Psoas muscle (tissue), 8 donors: Measurements from ENCODE around the gene CLEC9A. TPM values are rescaled to one million over a fixed set of nuclear protein-coding genes. Genes with fewer than 3 reads are reported as not detected.

ENCODE experiments used
- ATAC-seq, 4 donors: fragments of 200-7000 bp; cut with Tn5 transposase; one replicate each; pipeline ENCODE4 v1.9.1; 2020; ENCODE audit warnings: moderate library complexity in 3 of 4, mild to moderate bottlenecking in 2 of 4
- DNase-seq, 2 donors: peaks; one replicate each; pipeline ENCODE4 v3.0.0-alpha.2; 2020
- H3K27ac ChIP-seq: fragments of 200-600 bp; one replicate; pipeline ENCODE4 v1.8.0; 2022
- H3K27me3 ChIP-seq, 3 donors: fragments of 200-600 bp in 1 of 3; one replicate each; pipeline versions ENCODE4 v1.6.1 to v1.8.0; 2013 to 2022; ENCODE audit warnings: low read length in 2 of 3, mild to moderate bottlenecking in 2 of 3, moderate library complexity in 1 of 3; ENCODE audit not compliant: insufficient read depth in 3 of 3
- H3K36me3 ChIP-seq, 2 donors: fragments of 200-600 bp in 1 of 2; one replicate each; pipeline versions ENCODE4 v1.6.1 to v1.8.0; 2013 to 2022; ENCODE audit warnings: low read depth in 1 of 2, mild to moderate bottlenecking in 1 of 2, moderate library complexity in 1 of 2; ENCODE audit not compliant: insufficient read depth in 1 of 2
- H3K4me1 ChIP-seq: fragments of 200-600 bp; one replicate; pipeline ENCODE4 v1.8.0; 2022
- H3K4me3 ChIP-seq: fragments of 200-600 bp; one replicate; pipeline ENCODE4 v1.8.0; 2022; ENCODE audit warnings: mild to moderate bottlenecking
- H3K9me3 ChIP-seq: fragments of 200-600 bp; one replicate; pipeline ENCODE4 v1.8.0; 2022
- WGBS, 3 donors: extraction: QIAGEN DNeasy Blood & Tissue Kit; methylation state at CpG; one replicate each; pipeline versions ENCODE4 v1.1.6 to v1.1.7; 2013; 5-methylcytosine and 5-hydroxymethylcytosine counted together
- intact Hi-C, 2 donors: fragments of 100-400 bp; cut with DNase I; formaldehyde crosslinking; loops; one replicate each; pipeline versions ENCODE4 v1.11.0 to v1.14.2; 2022
- polyA plus RNA-seq, 3 donors: library from polyadenylated mRNA; stranded (reverse); fragments of 200-250 nt; gene quantifications; one replicate each; pipeline ENCODE4 v1.2.3, GENCODE V29; 2013
- total RNA-seq, 4 donors: library from RNA; stranded (reverse); fragmentation: NEBNext Ultra II Directional in 2 of 4; extraction: Animal tissue kit (Norgen Biotek cat#: 25700) in 2 of 4; gene quantifications; one replicate each; pipeline versions ENCODE4 v1.2.1 to v1.2.4, GENCODE V29; 2021 to 2023
- TF ChIP-seq, protein P1 (sequence below): fragments of 200-600 bp; IDR thresholded peaks from one replicate; pipeline ENCODE4 v1.8.0; 2022; ENCODE audit warnings: antibody characterized with exemption
- donor health status: healthy with polysubstance abuse.
- donor health status: DM: no; HTN: no; CAD: no; lungs with moderate emphysema.
- donor health status: Bipolar disorder and iron deficiency.
- donor health status: healthy.
- donor health status: DM: yes; HTN: yes; CAD: no.
- donor health status: DM: no; HTN: no; CAD: no.
- donor health status: DM: no; HTN: no; CAD: no.
- donor health status: DM: yes; HTN: yes; CAD: no.

CLEC9A gene
- total and polyA plus RNA-seq, 7 donors = 0.05 TPM; not detected in 6

DNA sequence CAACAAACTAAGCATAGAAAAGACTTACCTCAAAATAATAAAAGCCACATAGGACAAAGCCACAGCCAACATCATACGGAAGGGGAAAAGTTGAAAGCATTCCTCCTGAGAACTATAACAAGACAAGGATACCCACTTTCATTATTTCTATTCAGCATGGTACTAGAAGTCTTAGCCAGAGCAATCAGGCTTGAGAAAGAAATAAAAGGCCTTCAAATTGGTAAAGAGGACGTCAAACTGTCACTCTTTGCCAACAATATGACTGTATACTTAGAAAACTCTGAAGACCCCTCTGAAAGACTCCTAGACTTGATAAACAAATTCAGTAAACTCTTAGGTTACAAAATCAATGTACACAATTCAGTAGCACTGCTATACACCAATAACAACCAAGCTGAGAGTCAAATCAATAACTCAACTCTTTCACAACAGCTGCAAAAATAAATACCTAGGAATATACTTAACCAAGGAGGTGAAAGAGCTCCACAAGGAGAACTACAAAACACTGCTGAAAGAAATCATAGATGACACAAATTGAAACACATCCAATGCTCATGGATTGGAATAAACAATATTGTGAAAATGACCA lies 79.9 kb downstream of the CLEC9A start:
- intact Hi-C loops = no loop called here
- no peaks in the 10 kb centered on the region for H3K4me1 ChIP-seq
- no peaks in the 10 kb centered on the region for H3K27me3 ChIP-seq
- H3K4me3 ChIP-seq = no peak overlapping the region
- no peak overlapping the region for H3K27ac ChIP-seq
- DNase-seq (no peak), ATAC-seq (no peak)
- TF ChIP-seq, protein P1, sequence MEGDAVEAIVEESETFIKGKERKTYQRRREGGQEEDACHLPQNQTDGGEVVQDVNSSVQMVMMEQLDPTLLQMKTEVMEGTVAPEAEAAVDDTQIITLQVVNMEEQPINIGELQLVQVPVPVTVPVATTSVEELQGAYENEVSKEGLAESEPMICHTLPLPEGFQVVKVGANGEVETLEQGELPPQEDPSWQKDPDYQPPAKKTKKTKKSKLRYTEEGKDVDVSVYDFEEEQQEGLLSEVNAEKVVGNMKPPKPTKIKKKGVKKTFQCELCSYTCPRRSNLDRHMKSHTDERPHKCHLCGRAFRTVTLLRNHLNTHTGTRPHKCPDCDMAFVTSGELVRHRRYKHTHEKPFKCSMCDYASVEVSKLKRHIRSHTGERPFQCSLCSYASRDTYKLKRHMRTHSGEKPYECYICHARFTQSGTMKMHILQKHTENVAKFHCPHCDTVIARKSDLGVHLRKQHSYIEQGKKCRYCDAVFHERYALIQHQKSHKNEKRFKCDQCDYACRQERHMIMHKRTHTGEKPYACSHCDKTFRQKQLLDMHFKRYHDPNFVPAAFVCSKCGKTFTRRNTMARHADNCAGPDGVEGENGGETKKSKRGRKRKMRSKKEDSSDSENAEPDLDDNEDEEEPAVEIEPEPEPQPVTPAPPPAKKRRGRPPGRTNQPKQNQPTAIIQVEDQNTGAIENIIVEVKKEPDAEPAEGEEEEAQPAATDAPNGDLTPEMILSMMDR = no peak
- H3K9me3 ChIP-seq = no peaks in the 10 kb centered on the region
- no peaks in the 10 kb centered on the region for H3K36me3 ChIP-seq
- WGBS, 3 donors = 78 to 87% (median 82%) methylated on average over 2 of the region's 2 CpGs

DNA sequence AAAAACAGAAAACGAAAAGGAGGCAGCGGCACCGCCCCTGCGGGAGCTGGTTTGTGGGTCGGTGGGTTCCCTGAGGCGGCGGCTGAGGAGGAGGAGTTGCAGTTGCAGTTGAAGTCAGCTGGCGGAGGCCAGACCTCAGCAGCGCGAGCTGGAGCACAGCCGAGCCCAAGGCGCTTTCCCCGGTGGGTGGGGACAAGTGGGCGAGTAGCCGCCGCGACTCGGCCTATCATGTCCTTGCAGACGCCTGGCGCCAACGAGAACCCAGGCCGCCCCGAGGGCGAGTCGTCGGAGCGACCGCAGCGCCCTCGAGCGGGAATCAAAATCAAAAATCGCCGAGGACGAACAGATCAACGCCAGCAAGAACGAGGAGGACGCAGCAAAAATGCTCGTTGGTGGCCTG lies 81.0 kb downstream of the CLEC9A start:
- DNase-seq (no peak), ATAC-seq (no peak)
- H3K36me3 ChIP-seq = no peaks in the 10 kb centered on the region
- no peaks in the 10 kb centered on the region for H3K27me3 ChIP-seq
- no peak overlapping the region for H3K4me3 ChIP-seq
- TF ChIP-seq, protein P1 = no peak
- no peaks in the 10 kb centered on the region for H3K9me3 ChIP-seq
- H3K4me1 ChIP-seq = no peaks in the 10 kb centered on the region
- WGBS, 3 donors = 86 to 91% (median 87%) methylated on average over 38 of the region's 38 CpGs
- H3K27ac ChIP-seq = no peak overlapping the region
- intact Hi-C loops = no loop called here

DNA sequence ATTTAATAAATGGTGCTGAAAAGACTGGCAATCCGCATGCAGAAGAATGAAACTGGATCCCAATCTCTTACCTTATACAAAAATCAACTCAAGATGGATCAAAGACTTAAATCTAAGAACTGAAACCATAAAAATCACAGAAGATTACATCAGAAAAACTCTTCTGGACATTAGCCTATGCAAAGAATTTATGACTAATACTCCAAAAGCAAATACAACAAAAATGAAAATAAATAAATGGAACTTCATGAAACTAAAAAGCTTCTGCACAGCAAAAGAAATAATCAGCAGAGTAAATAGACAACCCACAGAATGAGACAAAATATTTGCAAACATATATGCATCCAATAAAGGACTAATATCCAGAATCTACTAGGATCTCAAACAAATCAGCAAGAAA lies 82.6 kb downstream of the CLEC9A start:
- Histone ChIP-seq H3K27ac (no peak overlapping the region), H3K27me3 (no peaks in the 10 kb centered on the region), H3K9me3 (no peaks in the 10 kb centered on the region), H3K36me3 (no peaks in the 10 kb centered on the region), H3K4me3 (no peak overlapping the region), H3K4me1 (no peaks in the 10 kb centered on the region)
- intact Hi-C loops = no loop called here
- TF ChIP-seq, protein P1 = no peak
- no peak for ATAC-seq
- no peak for DNase-seq
- WGBS, 3 donors = 70 to 84% (median 76%) methylated on average over 1 of the region's 1 CpG

DNA sequence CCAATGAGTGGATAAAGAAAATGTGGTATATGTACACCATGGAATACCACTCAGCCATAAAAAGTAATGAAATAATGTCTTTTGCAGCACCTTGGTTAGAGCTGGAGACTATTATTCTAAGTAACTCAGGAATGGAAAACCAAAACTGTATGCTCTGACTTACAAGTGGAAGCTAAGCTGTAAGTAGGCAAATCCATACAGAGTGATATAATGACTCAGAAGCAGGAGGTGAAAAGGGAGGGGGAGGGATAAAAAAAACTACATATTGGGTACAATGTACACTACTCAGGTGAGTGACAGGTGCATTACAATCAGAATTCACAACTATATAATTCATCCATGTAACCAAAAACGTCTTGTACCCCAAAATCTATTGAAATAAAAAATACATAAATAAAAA lies 83.4 kb downstream of the CLEC9A start:
- no peaks in the 10 kb centered on the region for H3K4me1 ChIP-seq
- no peaks in the 10 kb centered on the region for H3K36me3 ChIP-seq
- ATAC-seq (no peak), DNase-seq (no peak)
- H3K27ac ChIP-seq = no peak overlapping the region
- H3K4me3 ChIP-seq = no peak overlapping the region
- TF ChIP-seq, protein P1 = no peak
- H3K9me3 ChIP-seq = no peaks in the 10 kb centered on the region
- intact Hi-C loops = no loop called here
- WGBS, 3 donors = 44 to 54% (median 54%) methylated on average over 1 of the region's 1 CpG
- H3K27me3 ChIP-seq = no peaks in the 10 kb centered on the region

DNA sequence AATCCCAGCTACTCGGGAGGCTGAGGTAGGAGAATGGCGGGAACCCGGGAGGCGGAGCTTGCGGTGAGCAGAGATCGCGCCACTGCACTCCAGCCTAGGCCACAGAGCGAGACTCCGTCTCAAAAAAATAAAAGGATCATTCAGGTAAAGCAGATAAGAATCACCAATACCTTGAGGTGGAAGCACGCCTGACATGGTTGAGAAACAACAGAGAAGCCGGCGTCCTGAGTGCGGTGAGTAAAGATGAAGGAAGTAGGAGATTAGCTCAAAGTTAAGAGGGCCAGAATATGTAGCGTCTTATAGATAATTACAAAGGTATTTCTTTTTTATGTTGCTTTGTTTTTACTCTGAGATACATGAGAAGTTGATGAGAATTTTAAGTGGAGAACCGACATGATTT lies 84.8 kb downstream of the CLEC9A start:
- Histone ChIP-seq H3K4me1 (no peaks in the 10 kb centered on the region), H3K9me3 (no peaks in the 10 kb centered on the region), H3K36me3 (no peaks in the 10 kb centered on the region), H3K27me3 (no peaks in the 10 kb centered on the region), H3K4me3 (no peak overlapping the region), H3K27ac (no peak overlapping the region)
- intact Hi-C loops = no loop called here
- ATAC-seq (no peak), DNase-seq (no peak)
- TF ChIP-seq, protein P1 = no peak
- 90 to 92% (median 92%) methylated on average over 15 of the region's 15 CpGs for WGBS, 3 donors
